Activated effector memory CD4-positive, alpha-beta T cell treated with Interleukin-2 at 50 U/mL for 16 hours (primary cell): ENCODE data around the gene HOXB2.
"Not testable (repeated sequence)": the region's sequence is repeated elsewhere in the genome, so short reads cannot be mapped to it uniquely, and the experiment has no call there.

Source experiments
- DNase-seq: peaks from one replicate; pipeline ENCODE4 v3.0.0-alpha.2; 2020

HOXB2 gene

DNA sequence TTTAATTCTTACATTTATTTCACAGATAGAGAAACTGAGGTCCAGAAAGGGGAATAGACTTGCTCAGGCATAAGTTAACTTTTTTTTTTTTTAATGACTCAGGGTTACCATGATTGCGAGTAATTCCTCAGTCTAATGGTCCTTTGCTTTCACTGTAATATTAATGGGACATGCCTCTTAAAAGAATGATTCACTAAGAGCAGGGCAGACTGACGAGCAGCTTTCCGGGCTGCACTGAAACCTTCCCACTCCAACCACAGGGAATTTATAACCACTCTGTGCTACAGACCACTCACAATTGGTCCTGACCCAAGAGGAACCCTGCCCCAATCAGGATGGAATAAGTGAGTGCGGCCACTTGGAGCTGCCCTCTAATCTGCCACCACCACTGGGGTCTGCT is 5.7 kb downstream of the HOXB2 start:
- DNase-seq, result no peak

DNA sequence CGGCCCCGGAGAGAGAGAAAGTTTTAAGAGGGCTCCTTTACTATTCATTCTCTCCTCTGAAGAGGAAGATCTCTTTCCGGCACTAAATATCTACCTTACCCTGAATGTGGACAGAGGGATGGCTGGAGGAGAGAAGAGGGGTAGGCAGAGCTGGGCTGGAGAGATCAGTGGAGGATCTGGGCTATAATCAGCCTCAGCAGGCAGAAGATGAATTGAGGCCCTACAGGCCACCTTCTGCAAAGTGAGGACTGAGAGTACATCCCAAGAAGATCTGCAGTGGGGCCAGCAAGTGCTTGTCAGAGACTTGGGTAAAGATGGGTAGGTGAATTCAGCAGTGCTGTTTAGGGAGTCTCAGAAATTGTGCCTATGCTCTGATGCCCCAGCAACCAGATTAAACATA is 7.6 kb downstream of the HOXB2 start:
- DNase-seq, result no peak

DNA sequence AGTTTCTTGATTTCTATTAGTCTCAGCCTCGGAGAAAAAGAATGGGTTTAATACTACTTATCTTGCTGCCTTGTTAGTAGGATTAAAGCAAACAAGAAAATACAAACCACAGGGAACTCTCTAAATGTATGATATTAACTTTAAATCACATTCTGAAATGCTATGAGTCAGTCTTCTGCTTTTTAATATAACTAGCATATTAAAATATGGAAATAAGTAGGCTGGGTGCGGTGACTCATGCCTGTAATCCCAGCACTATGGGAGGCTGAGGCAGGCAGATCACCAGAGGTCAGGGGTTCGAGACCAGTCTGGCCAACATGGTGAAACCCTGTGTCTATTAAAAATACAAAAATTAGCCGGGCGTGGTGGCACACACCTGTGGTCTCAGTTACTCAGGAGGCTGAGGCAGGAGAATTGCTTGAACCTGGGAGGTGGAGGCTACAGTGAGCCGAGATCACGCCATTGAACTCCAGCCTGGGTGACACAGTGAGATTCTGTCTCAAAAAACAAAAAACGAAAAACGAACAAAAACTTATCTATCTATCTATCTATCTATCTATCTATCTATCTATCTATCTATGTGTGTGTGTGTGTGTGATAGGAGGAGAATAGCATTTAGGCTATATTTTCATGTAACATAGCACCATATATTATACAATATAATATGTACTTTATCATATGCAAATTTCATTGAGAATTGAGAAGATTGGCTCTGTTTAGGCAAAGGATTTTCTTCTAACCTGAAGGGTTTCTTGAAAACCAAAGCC is 8.9 kb downstream of the HOXB2 start:
- not testable (repeated sequence) for DNase-seq

DNA sequence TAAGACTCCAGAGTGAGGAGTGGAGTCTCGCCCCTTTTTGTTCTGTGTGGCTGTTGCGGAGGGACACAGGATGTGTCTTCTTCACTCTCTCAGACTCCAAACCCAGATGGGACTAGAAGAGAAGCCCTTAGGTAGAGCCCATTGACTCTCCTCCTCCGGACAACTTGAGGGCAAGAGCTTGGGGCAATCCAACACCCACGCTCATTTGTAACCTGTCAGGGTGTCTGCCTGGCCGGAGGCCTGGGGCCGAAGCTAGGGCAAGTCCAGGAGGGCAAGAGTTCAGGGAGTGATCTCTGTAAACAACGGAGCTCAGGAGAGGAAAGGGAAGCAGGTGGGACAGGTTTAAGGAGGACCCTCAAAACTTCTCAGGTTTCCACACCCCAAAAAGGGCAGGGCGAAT is 12.6 kb downstream of the HOXB2 start:
- DNase-seq, result no peak

DNA sequence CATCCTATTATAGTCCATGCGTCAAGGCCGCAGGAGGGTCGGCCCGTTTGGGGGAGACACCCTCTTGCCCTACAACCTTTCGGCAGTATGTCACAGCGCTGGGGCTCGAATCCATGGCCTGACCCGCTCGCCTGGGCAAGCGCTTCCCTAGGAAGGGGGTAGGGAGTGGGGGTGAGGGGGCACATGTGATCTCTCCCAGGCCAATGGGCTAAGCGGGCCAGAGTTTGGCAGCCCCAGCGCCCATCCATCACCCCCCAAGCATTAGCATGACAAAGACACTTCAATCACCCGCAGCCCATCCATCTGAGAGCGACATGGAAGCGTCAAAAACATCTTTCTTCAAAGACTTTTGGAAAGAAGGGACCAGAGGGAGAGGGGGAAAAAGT is 14.0 kb downstream of the HOXB2 start, which contains the start of gene HOXB1:
HOXB1 (minus strand) TSS at position 125 of the 386 bp plus-strand sequence; CDS start at position 18, 107 bp downstream.
- DNase-seq, result no peak

DNA sequence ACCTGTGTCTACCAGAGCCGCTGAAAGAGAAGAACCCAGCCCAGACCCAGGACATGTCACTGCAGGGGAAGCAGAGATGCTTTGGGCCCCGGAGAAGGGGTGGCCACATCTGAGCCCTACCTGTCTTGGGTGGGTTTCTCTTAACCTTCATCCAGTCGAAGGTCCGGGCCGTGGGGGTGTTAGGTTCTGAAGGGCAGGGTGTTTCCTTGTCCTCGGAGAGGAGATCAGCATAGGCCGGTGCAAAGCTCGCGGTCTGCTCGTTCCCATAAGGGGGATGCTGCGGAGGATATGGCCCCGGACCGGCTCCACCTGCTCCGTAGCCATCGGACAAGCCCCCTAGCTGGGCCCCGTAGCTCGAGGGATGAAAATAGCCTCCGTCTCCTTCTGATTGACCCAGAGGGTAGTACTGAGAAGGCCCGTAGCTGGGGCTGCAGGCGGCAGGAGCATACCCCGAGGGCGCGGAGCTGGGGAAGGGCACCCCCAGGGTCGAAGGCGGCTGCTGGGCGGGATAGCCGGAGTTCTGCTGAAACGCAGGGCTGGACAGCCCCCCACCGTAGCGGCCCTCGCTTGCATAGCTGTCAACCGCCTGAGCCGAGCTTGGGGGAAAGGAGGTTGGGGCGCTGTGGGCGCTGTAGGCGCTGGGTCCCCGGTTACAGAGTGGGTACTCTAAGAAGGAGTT is 14.6 kb downstream of the HOXB2 start:
- DNase-seq, result no peak

DNA sequence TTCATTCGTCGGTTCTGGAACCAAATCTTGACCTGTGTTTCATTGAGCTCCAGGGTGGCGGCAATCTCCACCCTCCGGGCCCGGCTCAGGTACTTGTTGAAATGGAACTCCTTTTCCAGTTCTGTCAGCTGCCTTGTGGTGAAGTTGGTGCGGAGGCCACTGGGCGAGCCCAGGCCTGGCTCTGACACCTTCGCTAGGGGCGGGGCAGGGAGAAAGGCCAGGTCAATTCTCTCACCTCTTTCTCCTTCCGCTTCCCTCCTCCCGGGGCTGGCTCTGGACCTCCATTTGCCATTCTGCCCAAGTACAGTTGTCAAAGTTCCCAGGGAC is 15.3 kb downstream of the HOXB2 start:
- DNase-seq, result no peak

DNA sequence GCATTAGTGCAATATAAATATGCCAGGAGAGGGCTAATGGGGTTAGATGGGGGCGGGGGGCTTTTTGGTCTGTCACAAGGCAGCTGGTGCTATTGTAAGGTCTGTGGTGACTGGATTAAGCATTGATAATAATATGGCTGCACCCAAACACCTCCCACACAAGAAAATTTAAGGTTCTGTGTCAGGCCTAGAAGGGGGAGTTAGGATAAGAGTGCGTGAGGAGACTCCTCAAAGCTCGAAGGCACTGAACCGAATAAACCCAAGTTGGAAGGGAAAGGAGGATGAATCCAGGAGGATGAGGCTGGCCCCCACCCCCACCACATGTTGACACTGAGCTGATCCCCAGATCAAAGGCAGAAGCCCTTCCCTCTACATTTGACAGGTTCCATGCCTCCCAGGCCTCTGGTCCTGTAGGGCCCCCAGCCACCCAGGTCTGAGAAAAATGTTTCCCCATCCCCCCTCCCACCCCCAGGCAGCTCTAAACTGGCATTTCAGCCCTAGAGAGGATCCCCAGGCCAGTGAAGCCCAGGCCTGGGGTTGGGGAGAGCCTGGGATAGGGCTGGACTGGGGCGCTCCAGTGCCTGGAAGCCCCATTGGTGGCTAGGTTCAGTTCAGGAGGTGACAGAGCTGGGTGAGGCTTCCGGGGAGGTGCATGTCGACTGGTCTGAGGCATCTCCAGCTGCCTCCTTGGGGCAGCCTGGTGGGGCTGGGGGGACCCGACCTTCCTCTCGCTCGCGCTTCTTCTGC is 15.8 kb downstream of the HOXB2 start:
- no peak for DNase-seq

DNA sequence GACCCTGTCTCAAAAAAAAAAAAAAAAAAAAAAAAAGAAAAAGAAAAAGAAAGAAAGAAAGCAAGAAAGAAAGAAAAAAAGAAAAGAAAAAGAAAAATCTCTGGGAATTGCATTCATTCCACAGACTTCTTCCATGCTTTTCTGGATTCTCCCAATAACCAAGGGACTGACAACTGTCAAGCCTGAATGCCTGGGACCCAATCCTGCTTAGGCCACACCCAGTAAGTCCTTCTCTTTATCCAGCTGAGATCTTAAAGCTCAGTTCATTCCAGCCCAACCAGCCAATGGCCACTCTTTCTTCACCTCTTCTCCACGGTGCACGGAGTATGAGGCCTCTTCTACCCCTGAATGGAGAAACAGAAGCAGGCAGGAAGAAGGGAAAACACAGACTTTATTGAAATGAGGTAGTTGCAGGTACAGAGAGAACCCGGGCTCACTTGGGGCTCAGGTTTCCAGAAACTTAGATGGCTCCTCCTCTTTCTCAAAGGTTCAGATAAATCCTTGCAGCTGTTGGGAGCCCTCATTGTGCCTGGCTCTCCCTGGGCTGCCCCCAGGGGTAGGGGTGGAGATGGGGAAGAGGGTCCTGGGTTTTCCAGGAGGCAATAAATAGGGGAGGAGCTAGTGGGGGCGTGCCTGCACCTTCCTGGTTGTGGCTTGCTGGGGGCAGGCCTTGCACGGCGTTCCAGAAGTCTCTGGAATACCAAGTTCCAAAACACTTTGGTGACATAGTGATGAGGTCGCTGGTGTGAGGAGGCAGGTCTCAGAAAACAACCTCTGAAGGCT is 16.6 kb downstream of the HOXB2 start:
- no peak for DNase-seq

DNA sequence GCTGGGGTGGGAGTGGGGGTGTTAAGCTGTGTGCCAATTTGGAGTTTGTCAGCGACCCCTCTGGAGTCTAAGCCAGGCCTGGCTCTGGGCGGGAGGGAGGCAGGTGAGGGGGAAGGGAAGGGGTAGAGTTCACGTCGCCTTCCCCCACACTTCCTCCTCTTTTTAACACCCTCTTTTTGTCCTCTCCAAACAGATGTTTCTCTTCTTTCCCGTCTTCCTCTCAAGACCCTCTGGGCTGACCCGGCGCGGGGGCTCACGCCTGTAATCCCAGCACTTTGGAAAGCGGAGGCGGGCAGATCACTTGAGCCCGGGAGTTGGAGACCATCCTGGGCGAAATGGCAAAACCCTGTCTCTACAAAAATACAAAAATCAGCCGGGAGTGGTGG is 17.4 kb downstream of the HOXB2 start:
- DNase-seq, result no peak

DNA sequence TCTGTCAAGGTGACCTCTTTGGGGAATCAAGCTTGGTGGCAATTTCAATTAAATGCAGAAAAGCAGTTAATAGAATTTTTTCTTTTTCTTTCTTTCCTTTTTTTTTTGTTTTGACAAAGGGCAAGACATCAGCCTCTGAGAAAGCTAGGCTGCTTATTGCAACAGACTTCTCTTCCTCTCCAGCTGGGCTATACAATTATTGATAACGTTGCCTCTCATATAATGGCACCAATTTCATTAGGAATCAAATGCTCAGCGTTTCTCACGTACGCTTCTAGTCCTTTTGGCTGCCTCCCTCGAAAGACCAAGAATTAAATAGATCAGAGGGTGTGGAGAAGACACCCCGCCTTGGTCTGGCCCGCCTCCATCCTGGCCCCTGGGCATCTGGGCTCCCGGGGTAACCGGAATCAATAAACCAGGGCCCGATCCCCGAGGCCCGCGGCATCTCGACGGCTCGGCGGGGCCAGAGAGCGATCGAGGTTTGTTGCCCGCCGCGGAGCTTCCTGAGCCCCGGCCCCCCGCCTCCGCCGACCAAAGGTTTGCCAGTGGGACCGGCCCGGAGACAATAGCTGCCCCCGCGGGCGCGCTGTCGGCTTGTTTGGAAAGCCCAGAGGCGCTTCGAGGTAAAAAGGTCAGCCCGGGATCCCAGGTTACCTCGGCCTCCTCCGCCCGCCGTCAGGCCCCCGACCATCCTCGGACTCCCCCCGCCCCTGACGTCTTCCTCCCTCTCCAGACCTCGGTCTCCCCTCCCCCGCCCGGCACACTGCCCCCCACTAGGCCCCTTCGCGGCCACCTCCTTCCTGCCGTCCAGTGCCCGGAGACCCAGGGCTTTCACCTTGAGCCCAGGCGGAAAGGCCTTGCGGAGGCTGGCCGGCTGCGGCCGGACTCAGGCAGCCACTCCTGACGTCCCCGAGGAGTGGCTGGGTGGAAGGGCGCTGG is 18.0 kb downstream of the HOXB2 start:
- no peak for DNase-seq

DNA sequence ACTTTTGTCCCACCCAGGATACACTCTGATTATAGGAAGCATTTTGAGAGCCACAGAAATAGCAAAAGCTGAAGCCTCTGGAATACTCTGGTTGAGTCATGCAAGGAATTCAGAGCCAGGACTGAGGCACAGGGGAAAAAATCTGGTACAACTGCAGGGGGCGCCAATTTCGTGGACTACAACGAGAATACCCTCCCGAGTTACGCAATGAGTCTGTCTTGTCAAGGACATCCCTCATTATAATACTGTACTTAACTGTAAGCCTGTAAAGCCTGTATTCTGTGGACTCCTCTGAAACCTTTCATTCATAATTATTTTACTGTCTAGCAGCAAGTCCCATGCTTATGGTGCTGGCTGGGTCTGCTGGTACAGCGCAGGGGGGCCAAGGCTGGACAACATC is 21.9 kb downstream of the HOXB2 start:
- DNase-seq, result no peak

DNA sequence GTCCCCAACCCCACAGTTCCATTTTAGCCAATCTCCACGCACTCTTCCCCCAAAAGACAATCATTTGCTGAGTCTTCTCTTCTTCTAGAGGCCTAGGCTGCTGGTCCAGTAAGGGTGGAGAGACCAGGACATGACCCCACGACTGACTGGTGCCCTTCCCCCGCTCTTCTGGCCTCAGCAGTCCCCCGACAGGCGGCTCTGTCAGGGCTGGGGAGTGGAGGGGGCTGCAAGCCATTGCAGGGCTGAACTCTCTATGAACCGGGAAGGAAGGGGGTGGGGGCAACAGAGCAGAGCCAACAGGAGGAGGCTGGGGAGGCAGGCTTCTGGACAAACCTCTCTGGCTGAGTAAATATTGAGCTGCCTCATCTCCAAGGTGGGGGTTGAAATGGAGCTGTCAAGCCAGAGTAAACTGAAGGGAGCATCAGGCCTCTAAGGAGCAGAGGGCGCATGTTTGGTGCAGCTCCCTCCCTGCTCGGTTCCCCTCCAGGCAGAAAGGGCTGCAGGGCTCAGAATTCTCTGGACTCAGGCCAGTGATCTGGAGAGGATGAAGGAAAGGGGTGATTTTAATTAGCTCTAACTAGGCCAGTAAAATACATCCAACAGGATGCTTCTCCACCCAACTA is 22.8 kb downstream of the HOXB2 start:
- no peak for DNase-seq

DNA sequence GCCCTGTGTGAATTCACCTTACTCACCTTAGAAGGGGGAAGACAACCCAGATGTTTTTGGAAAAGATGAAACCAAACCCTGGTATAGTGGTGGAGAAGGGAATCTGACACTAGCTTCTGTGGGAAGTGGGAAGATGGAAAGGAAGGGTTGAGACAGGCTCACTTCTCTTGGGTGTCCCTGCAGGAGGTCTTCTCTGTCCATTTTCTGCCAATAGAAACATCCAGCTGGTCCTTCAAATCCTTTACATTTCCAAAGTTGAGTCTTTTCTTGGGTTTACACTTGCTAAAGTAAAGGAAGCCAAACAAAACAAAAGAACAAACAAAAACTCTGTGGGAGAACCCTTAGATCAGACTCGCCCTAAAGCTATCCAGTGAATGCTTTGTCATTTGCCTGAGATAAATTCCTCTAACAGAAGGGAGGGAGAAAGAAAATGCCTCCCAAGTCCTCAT is 24.3 kb downstream of the HOXB2 start:
- DNase-seq, result no peak

DNA sequence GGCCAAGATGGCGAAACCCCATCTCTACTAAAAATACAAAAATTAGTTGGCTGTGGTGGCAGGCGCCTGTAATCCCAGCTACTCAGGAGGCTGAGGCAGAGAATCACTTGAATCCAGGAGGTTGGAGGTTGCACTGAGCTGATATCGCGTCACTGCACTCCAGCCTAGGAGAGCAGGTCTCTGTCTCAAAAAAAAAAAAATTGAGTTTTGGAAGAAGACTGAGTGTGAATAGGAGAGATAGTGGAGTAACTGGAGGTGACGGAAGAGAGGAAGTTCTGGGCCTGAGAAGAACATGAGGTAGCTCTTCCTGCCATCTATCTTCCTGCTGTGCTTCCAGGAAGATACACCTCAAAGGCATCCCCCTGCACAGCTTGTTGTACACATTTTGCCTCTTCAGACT is 25.5 kb downstream of the HOXB2 start:
- DNase-seq, result no peak

DNA sequence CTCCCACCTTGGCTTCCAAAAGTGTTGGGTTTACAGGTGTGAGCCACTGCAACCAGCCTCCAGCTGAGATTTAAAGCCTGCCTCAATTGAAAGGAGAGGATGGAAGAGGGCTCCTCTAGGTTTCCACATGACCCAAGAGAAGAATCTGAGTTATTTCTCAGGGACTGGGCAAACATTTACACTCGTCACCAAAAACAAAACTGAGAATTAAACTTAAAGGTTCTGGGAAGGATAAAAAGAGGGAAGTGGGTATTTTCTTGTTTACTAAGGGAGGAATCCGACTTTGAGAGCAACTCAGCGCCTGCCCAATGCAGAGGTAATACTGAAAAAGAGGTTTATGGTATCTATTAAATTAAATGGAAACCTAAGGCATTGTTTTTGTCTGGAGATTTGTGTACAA is 27.4 kb downstream of the HOXB2 start:
- DNase-seq, result no peak

DNA sequence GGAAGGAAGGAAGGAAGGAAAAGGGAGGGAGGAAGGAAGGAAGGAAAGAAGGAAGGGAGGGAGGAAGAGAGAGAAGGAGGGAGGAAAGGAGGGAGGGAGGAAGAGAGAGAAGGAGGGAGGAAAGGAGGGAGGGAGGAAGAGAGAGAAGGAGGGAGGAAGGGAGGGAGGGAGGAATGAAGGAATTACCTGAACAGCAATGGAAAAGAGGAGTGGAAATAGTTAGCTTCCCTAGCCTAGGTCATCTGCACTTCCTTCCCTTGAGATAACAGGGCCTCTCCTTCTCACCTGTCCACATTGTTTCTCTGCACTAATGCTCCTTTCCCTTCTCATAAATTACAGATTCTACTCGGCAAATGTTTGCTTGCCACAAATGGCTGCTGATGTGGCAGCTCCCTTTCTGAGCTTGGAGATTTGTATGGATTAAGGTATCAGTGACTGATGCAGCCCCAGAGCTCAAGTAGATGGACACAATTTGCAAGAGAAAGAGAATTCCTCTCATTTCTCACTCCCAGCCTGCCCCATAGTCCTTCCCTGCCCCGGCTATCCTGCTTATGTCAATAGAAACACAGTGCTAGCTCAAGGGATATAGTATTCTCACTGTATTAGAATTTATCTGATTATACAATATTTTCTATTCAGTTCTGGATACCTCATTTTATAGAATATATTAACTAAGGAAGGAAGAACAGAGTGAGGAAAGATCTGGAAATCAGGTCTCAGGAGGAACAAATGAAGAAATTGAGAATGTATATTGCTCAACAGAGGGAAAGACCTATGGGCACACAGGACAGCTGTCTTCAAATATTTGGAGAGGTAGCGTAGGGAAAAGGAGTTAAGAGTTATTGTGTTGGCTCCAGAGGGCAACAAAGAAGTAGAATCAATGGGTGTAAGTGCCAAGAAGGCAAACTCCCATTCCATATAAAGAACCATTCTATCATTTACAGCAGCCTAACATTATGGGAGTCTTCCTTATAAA is 28.7 kb downstream of the HOXB2 start:
- no peak for DNase-seq

DNA sequence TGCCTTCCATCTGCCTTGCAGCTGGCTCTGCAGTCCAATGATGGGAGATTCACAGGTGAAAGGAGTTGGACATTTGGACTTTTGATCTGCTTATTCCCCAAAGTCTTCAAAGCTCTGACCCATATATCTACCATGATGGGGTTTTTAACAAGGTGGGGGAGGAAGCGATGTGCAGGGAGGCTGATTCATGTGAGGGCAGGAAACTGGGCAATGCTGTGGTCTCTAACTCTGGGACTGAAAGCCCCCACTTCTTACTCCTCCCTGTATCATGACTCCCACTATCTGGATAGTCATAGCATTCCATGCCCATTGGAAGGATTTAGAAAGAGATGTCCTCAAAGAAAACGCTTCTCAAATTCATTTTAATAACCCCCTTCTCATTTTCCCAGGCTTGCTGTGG is 30.4 kb downstream of the HOXB2 start:
- DNase-seq, result no peak

DNA sequence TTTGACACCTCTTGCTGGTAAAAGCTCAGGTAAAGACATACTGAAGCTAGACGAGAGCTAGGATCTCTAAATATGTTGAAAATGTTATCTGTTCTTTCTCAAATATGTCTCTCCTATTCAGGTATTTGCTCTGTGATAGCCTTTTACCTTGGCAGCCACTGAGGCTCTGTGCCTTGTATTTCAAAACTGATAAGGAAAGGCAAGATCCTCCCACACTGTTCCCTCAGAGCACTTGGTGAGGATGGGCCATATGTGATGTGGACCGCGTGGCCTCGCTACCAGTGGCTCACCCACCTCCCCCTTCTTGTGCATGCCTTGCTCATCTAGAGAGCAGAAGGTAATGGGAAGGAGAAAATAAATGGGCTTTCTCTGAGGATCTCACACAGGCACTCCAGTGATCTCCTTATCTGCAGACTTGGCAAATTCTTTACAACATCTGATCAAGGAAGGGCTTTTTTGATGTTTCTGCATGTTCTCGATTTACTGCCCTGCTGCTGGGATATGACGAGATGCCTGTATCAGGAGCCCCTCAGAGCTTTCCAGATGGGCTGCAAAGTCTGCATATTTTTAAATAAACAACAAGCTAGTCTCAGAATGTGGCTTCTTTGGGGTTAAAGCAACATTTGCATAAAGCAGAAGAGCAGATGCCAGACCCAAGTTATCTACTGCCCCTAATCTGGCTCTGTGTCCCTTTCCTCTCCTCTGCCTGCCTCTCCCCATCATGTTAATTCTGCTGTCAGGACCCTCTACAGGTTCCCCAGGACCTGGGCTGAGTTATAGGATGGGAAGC is 31.0 kb downstream of the HOXB2 start:
- no peak for DNase-seq
